Progenitor cell of endocrine pancreas (in vitro differentiated cells): ENCODE measurements around the gene ZCCHC7. TPM values are rescaled to one million over a fixed set of nuclear protein-coding genes. Genes with fewer than 3 reads are reported as not detected.
"Not testable (repeated sequence)": the region's sequence is repeated elsewhere in the genome, so short reads cannot be mapped to it uniquely, and the experiment has no call there.

Experiments
- DNase-seq: peaks from one replicate; pipeline ENCODE4 v3.0.0; 2021; ENCODE audit warnings: low spot score; ENCODE audit not compliant: unreplicated experiment
- H3K27ac Mint-ChIP-seq: 2 replicates; pipeline ENCODE4 v1.8.0; 2021; ENCODE audit warnings: mild to moderate bottlenecking, moderate library complexity, mixed read lengths
- H3K27me3 Mint-ChIP-seq: 2 replicates; pipeline ENCODE4 v1.8.0; 2021; ENCODE audit warnings: mixed read lengths
- H3K36me3 Mint-ChIP-seq: 2 replicates; pipeline ENCODE4 v1.8.0; 2022; ENCODE audit warnings: mixed read lengths; ENCODE audit not compliant: insufficient read depth
- H3K4me1 Mint-ChIP-seq: 2 replicates; pipeline ENCODE4 v1.8.0; 2021; ENCODE audit warnings: low read depth, mixed read lengths
- H3K4me3 Mint-ChIP-seq: 2 replicates; pipeline ENCODE4 v1.8.0; 2021; ENCODE audit warnings: low read depth, mild to moderate bottlenecking, moderate library complexity, mixed read lengths
- H3K9me3 Mint-ChIP-seq: 2 replicates; pipeline ENCODE4 v1.8.0; 2021; ENCODE audit warnings: low read depth, mixed read lengths
- CTCF ChIP-seq: fragments of 200-600 bp; sonication (generic); IDR thresholded peaks from one replicate; pipeline ENCODE4 v1.5.0; 2021; ENCODE audit warnings: antibody characterized with exemption, mild to moderate bottlenecking; ENCODE audit not compliant: unreplicated experiment
- total RNA-seq: library from RNA; stranded (reverse); gene quantifications from 2 replicates; pipeline ENCODE4 v1.2.1, GENCODE V29; 2021

The ZCCHC7 gene
- total RNA-seq, 1 donor from 2014 or later = 16.6 TPM

GRCh38 chr9:37289631-37290030 lies 169.3 kb downstream of the ZCCHC7 start:
- H3K4me3 Mint-ChIP-seq = no peak overlapping the region
- no peaks in the 10 kb centered on the region for H3K36me3 Mint-ChIP-seq
- no peaks in the 10 kb centered on the region for H3K9me3 Mint-ChIP-seq
- no peaks in the 10 kb centered on the region for H3K27me3 Mint-ChIP-seq
- no peak overlapping the region for H3K27ac Mint-ChIP-seq
- DNase-seq = no peak
- TF ChIP-seq CTCF = no peak
- no peaks in the 10 kb centered on the region for H3K4me1 Mint-ChIP-seq

GRCh38 chr9:37290366-37290939 lies 170.1 kb downstream of the ZCCHC7 start:
- H3K4me3 Mint-ChIP-seq = no peak overlapping the region
- no peaks in the 10 kb centered on the region for H3K4me1 Mint-ChIP-seq
- no peak for TF ChIP-seq CTCF
- H3K9me3 Mint-ChIP-seq = no peaks in the 10 kb centered on the region
- no peaks in the 10 kb centered on the region for H3K36me3 Mint-ChIP-seq
- H3K27ac Mint-ChIP-seq = no peak overlapping the region
- H3K27me3 Mint-ChIP-seq = no peaks in the 10 kb centered on the region
- DNase-seq = no peak

- H3K27ac Mint-ChIP-seq = no peak overlapping the region
- no peak overlapping the region for H3K4me3 Mint-ChIP-seq
- no peak for TF ChIP-seq CTCF
Measured at GRCh38 chr9:37290940-37291485, 170.6 kb downstream of the ZCCHC7 start.

GRCh38 chr9:37291612-37292238 lies 171.4 kb downstream of the ZCCHC7 start:
- H3K4me3 Mint-ChIP-seq, H3K9me3 Mint-ChIP-seq, H3K4me1 Mint-ChIP-seq, H3K27me3 Mint-ChIP-seq, DNase-seq, H3K36me3 Mint-ChIP-seq, H3K27ac Mint-ChIP-seq: not testable (repeated sequence)

More at GRCh38 chr9:37290940-37291485, 170.6 kb downstream of the ZCCHC7 start:
- no peaks in the 10 kb centered on the region for H3K4me1 Mint-ChIP-seq
- DNase-seq = no peak
- no peaks in the 10 kb centered on the region for H3K27me3 Mint-ChIP-seq
- H3K9me3 Mint-ChIP-seq = no peaks in the 10 kb centered on the region
- no peaks in the 10 kb centered on the region for H3K36me3 Mint-ChIP-seq

- H3K4me3 Mint-ChIP-seq = no peak overlapping the region
- H3K4me1 Mint-ChIP-seq = no peaks in the 10 kb centered on the region
- no peak overlapping the region for H3K27ac Mint-ChIP-seq
- no peaks in the 10 kb centered on the region for H3K36me3 Mint-ChIP-seq
- H3K9me3 Mint-ChIP-seq = no peaks in the 10 kb centered on the region
- DNase-seq = no peak
- no peaks in the 10 kb centered on the region for H3K27me3 Mint-ChIP-seq
- no peak for TF ChIP-seq CTCF
Measured at GRCh38 chr9:37292896-37293295, 172.5 kb downstream of the ZCCHC7 start.
